ENCODE results near the gene BICD1. TPM values are rescaled to one million over a fixed set of nuclear protein-coding genes. Genes with fewer than 3 reads are reported as not detected.

BICD1 gene
- total RNA-seq, 1 donor from 2014 or later: 14.0 TPM

DNA sequence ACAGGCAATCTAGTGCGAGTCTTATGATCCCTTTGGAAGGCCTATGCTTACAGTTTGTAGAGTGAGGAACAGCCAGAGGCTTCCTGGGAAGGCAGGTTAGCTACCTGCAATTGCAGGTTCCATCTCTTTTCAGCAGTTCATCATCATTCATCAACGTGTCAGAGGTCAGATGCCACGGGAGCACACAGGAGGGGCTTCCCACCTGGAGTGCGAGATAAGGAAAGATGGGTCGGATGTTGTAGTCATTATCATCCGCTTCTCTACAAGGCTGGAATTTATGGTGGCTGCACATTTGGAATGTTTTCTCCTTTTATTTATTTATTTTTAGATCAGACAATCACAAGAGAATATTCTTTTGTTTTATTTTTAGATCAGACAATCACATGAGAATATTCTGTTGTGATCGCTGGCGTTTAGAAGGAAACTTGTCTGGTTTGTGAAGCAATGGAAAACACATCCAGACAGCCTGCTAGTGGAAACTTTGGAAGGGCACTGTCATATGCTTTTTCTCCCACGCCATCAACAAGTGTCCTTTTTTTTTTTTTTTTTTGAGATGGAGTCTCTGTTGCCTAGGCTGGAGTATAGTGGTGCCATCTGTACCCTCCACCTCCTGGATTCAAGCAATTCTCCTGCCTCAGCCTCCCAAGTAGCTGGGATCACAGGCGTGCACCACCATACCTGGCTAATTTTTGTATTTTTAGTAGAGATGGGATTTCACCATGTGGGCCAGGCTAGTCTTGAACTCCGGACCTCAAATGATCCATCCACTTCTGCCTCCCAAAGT, 1.9 kb upstream of the BICD1 start:
- DNase-seq: no peak

DNA sequence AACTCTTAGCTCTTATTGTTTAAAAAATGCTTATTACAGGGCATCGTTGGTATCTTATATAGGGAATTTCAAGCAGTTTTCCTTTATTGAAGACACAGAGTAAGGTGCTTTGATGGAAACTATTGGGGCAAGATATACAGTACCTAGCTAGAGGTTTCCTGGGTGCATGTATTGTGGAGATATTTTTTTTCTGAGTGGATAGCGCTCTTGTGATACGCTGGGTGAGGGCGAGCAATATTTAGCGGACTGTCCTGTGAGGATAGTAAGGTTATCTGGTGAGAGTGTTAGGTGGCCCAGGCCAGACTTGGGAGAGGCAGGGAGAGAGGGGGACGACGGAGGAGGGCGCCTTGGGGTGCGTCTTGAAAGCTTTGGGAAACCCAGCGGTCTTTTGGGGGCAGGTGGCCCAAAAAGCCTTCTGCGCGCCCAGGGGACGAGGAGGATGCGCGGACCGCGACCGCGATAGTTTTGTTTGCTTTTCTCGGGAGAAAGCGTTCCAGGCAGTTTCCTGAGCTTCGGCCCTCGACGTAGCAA, 596 bp upstream of the BICD1 start:
- DNase-seq: no peak

- peak; percentile 47 for DNase-seq
Measured at GRCh38 chr12:32107359-32108267, 966 bp downstream of the BICD1 start.

DNA sequence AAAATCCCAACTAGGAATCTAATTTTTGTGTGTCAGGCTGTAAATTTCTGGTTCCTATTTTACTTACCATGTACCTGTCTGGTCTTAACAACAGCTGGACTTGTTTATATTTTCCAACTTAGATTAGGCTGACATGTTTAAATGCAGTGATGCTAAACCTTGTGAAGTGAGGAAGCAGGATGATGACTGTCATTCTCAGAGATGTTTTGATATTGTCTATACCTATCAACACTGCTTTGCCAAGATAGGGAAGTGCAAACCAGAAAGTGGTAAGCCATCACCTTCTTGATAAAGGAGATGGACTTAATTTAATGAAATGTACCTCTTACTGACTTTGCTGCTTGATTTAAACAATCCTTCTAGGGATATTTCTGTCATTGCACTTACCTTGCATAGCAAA, 2.1 kb downstream of the BICD1 start:
- no peak for DNase-seq

GRCh38 chr12:32110417-32110816, 3.8 kb downstream of the BICD1 start:
- no peak for DNase-seq

DNA sequence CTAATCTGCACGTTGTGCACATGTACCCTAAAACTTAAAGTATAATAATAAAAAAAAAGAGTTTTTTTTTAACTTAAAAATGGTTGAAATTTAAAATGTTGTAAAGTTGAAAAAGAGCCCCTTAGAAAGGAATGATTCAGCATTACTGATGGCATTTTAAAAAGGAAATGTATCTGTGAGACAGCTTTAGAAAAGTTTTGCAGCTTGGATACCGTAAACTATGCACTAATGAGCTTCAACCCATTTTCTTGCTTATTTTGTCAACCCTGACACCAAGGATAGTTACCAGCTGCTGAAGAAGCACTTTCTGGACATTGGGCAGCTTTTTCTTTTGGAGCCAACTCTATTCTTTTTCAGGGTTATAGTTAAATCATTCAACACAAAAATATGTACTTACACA, 4.3 kb downstream of the BICD1 start:
- no peak for DNase-seq

- peak; percentile 37 for DNase-seq
Measured at GRCh38 chr12:32115404-32116104, 8.9 kb downstream of the BICD1 start.

- no peak for DNase-seq
Measured at GRCh38 chr12:32116897-32117296, 10.2 kb downstream of the BICD1 start.

DNA sequence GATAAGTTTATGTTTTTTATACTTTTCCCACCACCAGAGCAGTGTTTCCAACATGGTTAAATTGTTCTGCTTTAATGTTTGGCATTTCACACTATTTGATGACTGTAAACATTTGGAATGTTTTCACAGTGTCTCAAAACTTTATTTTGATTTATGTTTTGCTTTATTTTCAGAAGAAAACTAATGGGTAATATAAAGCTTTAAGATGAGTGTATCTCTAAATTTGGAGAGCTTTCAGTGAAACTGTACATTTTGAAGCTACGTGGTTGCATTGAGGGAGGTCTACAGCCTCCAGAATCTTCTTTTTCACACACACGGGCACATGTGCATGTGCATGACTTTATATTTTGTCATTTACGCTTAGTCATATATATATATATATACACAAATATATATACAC, 10.7 kb downstream of the BICD1 start:
- no peak for DNase-seq

- DNase-seq: no peak
Measured at GRCh38 chr12:32118806-32119205, 12.2 kb downstream of the BICD1 start.

GRCh38 chr12:32120419-32120818, 13.8 kb downstream of the BICD1 start:
- no peak for DNase-seq

GRCh38 chr12:32124637-32125036, 18.0 kb downstream of the BICD1 start:
- no peak for DNase-seq

DNA sequence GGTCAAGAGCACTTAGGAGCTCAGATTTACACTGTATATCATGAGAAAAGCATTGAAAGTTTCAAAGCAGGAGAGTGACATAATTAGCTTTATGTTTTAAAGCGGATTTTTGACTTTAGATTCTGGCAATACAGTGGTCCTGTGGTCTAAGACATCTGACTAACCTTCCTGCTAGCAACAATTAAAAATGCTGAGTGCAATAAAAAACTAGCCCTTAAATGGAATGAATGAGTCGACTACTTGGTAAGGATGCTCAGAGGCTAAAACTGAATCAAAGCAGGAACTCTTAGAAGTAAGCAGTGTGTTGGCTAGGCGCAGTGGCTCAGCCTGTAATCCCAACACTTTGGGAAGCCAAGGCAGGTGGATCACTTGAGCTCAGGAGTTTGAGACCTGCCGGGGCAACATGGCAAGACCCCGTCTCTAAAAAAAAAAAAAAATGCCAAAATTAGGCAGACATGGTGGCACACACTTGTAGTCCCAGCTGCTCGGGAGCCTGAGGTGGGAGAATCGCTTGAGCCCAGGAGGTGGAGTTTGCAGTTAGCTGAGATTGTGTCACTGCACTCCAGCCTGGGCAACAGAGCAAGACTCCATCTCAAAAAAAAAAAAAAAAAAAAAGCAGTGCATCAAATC, 18.9 kb downstream of the BICD1 start:
- no peak for DNase-seq

GRCh38 chr12:32126720-32127119, 20.1 kb downstream of the BICD1 start:
- no peak for DNase-seq

DNA sequence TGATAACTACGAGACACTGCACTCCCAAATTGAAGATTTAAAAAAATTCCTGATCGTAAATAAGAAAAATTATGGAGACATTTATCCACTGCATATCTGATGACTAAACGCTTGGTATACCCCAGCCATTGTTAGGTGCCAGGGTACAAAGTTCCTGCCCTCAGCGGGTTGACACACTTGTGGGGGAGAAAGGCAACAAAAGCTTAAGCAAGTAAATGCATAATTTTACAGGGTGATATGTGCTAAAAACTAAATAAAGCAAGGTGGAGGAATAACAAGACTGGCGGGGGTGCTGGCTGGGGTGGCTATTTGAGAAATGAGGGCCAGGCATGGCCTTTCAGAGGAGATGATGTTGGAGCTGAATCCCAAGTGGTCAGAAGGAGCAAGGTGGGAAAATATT, 25.0 kb downstream of the BICD1 start:
- DNase-seq: no peak

- DNase-seq: no peak
Measured at GRCh38 chr12:32134101-32134888, 27.6 kb downstream of the BICD1 start.

- no peak for DNase-seq
Measured at GRCh38 chr12:32135967-32136366, 29.3 kb downstream of the BICD1 start.

- no peak for DNase-seq
Measured at GRCh38 chr12:32136404-32136803, 29.8 kb downstream of the BICD1 start.

DNA sequence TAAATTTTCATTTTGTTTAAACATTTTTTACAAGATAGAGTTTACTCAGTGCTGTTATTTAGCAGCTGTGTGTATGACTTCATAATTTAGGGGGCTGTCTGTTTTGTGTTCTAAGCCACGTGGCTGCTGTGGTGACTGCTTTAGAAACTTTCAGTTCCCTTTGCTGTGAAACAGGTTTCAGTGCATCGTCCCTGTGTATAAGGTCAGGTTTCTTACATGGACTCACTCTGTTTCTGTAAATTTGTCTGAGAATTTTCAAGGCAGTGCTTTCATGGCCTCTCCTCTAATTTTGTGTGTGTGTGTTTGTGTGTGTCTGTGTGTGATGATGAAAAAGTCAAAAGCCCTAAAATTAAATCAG, 32.4 kb downstream of the BICD1 start:
- peak; percentile 66 for DNase-seq

GRCh38 chr12:32140877-32141276, 34.2 kb downstream of the BICD1 start:
- DNase-seq: peak; percentile 19

DNA sequence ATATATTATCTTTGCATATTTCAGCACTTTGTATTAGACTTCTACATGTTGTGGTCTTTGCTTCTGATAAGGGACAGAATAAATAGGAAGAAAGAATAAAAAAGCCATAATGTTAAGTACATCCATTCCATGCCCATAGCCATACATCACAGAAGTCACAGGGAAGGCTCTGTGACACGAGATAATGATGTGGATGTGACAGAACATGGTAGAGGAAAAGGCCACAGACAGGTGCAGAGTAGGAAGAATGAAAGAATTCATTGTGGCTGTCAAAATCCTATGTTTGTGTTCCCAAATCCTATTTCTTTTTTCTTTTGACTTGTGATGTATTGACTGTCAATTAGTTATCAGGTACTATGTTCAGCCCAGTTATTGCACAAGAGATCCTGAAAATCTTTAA, 38.4 kb downstream of the BICD1 start:
- DNase-seq: no peak
